Measurements from ENCODE around the gene TUBGCP2.
"Not testable (repeated sequence)": the region's sequence is repeated elsewhere in the genome, so short reads cannot be mapped to it uniquely, and the experiment has no call there.

Gene TUBGCP2

DNA sequence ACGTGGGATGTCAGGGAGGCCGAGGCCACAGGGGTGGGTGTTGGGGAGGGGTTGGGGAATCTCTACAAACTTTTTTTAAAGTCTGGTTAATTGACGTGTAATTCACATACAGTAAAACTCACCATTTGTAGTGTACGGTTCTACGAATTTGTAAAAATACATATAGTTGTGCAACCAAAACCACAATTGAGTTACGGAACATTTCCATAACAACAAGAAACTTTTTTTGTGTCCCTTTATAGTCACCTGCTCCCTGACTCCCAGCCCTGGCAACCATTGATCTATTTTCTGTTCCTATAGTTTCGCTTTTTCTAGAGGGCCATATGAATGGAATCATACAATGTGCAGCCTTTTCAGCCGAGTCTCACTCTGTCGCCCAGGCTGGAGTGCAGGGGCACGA lies 73.9 kb downstream of the TUBGCP2 start:
- H3K9me3 ChIP-seq (ENCODE audit: control insufficient read depth in 5 of 5, low read length in 5 of 5); H3K9ac ChIP-seq (ENCODE audit: low read length in 5 of 5); H3K27ac ChIP-seq (ENCODE audit: low read depth, low read length); H3K36me3 ChIP-seq (ENCODE audit: control insufficient read depth in 5 of 5, insufficient read depth in 5 of 5, low read length in 5 of 5): not testable (repeated sequence)
- H3K4me3 ChIP-seq (ENCODE audit: low read depth in 1 of 5, low read length in 5 of 5), result peak overlapping the region in 1 of 5 donors; percentile 40
- H3K27me3 ChIP-seq (ENCODE audit: control insufficient read depth in 5 of 5, insufficient read depth in 4 of 5, low read length in 5 of 5), result peaks cover 26 to 58% (median 48%) of the 10 kb centered on the region in 5 donors
- H3K4me1 ChIP-seq (ENCODE audit: control insufficient read depth in 5 of 5, insufficient read depth in 5 of 5, low read length in 5 of 5), result peaks cover 0 to 24% (median 11%) of the 10 kb centered on the region in 5 donors

DNA sequence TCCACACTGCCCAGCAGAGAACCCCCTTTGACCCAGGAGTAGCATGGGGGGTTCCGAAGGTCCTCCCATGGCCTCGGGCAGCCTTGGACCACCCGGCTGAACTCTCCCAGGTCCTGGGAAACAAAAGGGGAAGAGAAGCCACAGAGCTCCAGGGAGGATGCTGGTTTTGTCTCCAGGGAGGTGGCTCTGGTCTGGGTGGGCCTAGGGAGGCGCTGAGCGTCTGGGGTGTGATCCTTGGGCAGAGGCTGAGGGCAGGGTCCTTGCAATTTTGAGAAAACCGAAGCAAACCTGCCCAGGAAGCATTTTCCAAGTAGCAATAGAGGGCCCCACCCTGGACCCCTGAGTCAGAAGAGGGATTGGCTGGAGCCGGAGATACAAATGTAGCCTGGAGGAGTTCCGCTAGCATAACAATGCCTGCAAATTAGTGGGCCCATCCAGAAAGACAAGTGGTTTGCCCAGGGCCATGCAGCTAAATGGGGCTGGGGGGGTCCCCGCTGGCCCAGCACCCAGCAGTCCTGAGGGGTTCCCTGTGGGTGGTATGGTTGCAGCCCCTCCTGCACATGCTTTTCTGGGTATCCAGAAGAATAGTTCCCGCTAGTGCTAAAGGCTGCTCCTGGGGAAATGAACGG lies 76.6 kb downstream of the TUBGCP2 start:
- H3K4me1 ChIP-seq (ENCODE audit: control insufficient read depth in 5 of 5, insufficient read depth in 5 of 5, low read length in 5 of 5), result peaks cover 0 to 12% (median 5%) of the 10 kb centered on the region in 5 donors
- no peak overlapping the region for H3K9ac ChIP-seq (ENCODE audit: low read length in 5 of 5)
- H3K27ac ChIP-seq (ENCODE audit: low read depth, low read length), result no peak overlapping the region
- no peaks in the 10 kb centered on the region for H3K9me3 ChIP-seq (ENCODE audit: control insufficient read depth in 5 of 5, low read length in 5 of 5)
- H3K36me3 ChIP-seq (ENCODE audit: control insufficient read depth in 5 of 5, insufficient read depth in 5 of 5, low read length in 5 of 5), result no peaks in the 10 kb centered on the region
- H3K4me3 ChIP-seq (ENCODE audit: low read depth in 1 of 5, low read length in 5 of 5), result no peak overlapping the region
- H3K27me3 ChIP-seq (ENCODE audit: control insufficient read depth in 5 of 5, insufficient read depth in 4 of 5, low read length in 5 of 5), result peaks cover 30 to 51% (median 37%) of the 10 kb centered on the region in 5 donors

DNA sequence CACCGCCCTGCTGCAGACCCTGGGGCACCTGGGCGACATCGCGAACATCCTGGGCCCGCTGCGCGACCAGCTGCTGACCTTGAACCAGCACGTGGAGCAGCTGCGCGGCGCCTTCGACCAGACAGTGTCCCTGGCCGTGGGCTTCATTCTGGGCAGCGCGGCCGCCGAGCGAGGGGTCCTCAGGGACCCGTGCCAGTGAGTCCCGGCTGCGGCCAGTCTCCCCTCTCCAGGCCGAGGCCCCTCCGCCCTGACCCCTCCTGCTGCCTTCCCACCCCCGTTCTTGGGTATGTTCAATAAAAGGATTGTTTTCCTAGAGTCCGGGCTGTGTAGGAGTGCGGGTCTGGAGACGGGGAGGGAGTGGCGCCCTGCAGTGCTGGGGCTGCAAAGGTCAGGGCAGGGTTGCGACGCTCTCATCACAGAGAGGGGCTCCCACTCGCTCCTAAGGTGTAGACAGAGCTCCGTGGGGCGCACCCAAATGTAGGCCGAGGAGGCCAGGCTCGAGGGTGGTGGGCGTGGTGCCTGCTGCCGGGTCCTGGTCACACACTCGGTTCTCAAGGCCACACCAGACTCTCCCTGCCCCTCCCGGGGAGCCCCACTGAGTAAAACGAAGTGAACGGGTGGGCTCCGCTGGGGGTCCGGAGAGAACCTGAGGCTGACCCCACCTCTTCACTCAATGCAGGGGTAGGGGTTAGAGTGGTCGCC lies 77.3 kb downstream of the TUBGCP2 start:
- Histone ChIP-seq H3K36me3 (ENCODE audit: control insufficient read depth in 5 of 5, insufficient read depth in 5 of 5, low read length in 5 of 5) (no peaks in the 10 kb centered on the region), H3K4me1 (ENCODE audit: control insufficient read depth in 5 of 5, insufficient read depth in 5 of 5, low read length in 5 of 5) (peaks cover 0 to 5% (median 0%) of the 10 kb centered on the region in 5 donors), H3K9me3 (ENCODE audit: control insufficient read depth in 5 of 5, low read length in 5 of 5) (no peaks in the 10 kb centered on the region), H3K27ac (ENCODE audit: low read depth, low read length) (no peak overlapping the region), H3K9ac (ENCODE audit: low read length in 5 of 5) (no peak overlapping the region), H3K4me3 (ENCODE audit: low read depth in 1 of 5, low read length in 5 of 5) (no peak overlapping the region), H3K27me3 (ENCODE audit: control insufficient read depth in 5 of 5, insufficient read depth in 4 of 5, low read length in 5 of 5) (peaks cover 30 to 53% (median 38%) of the 10 kb centered on the region in 5 donors)

DNA sequence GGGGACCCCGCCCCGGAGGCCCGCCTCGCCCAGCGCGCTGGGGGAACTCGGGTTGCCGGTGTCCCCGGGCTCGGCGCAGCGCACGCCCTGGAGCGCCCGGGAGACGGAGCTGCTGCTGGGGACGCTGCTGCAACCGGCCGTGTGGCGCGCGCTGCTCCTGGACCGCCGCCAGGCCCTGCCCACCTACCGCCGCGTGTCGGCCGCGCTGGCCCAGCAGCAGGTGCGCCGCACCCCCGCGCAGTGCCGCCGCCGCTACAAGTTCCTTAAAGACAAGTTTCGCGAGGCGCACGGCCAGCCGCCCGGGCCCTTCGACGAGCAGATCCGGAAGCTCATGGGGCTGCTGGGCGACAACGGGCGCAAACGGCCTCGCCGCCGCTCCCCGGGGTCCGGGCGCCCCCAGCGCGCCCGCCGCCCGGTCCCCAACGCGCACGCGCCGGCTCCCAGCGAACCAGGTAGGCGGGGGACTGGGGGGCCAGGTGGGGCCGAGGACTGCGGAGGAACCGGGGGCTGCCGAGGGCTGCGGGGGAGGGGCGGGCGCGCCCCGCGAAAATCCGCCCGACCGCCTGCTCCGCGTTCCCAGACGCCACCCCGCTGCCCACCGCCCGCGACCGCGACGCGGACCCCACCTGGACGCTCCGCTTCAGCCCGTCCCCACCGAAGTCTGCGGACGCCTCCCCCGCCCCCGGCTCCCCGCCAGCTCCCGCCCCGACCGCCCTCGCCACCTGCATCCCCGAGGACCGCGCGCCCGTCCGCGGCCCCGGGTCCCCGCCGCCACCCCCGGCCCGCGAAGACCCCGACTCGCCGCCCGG lies 78.1 kb downstream of the TUBGCP2 start:
- Histone ChIP-seq H3K27me3 (ENCODE audit: control insufficient read depth in 5 of 5, insufficient read depth in 4 of 5, low read length in 5 of 5) (peaks cover 26 to 56% (median 43%) of the 10 kb centered on the region in 5 donors), H3K9ac (ENCODE audit: low read length in 5 of 5) (no peak overlapping the region), H3K27ac (ENCODE audit: low read depth, low read length) (no peak overlapping the region), H3K36me3 (ENCODE audit: control insufficient read depth in 5 of 5, insufficient read depth in 5 of 5, low read length in 5 of 5) (no peaks in the 10 kb centered on the region), H3K4me3 (ENCODE audit: low read depth in 1 of 5, low read length in 5 of 5) (peak overlapping the region in 1 of 5 donors; percentile 34), H3K9me3 (ENCODE audit: control insufficient read depth in 5 of 5, low read length in 5 of 5) (no peaks in the 10 kb centered on the region), H3K4me1 (ENCODE audit: control insufficient read depth in 5 of 5, insufficient read depth in 5 of 5, low read length in 5 of 5) (peaks cover 0 to 3% (median 0%) of the 10 kb centered on the region in 5 donors)

DNA sequence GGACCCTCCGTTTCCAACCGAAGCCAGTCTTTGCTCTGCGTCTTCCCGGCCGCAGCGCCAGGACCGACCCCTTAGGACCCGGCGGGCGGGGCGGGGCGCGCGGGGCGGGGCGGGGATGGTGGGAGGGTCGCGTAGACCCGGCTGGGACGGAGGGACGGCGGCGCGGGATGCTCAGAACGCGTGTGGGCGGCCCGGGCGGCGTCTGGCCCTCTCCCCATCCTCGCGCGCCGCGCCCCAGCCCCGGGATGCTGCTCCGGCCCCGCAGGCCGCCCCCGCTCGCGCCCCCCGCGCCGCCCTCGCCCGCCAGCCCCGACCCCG lies 78.7 kb downstream of the TUBGCP2 start, which contains the start of gene UTF1:
TSS of gene UTF1 (plus strand) at position 174 of the 318 bp plus-strand sequence. CDS start at position 246, 72 bp downstream.
- Histone ChIP-seq H3K4me3 (ENCODE audit: low read depth in 1 of 5, low read length in 5 of 5) (peak within 1 kb of the TSS in 1 of 5 donors; percentile 34), H3K9me3 (ENCODE audit: control insufficient read depth in 5 of 5, low read length in 5 of 5) (no peaks in the 10 kb centered on the region), H3K27ac (ENCODE audit: low read depth, low read length) (no peak within 1 kb of the TSS), H3K4me1 (ENCODE audit: control insufficient read depth in 5 of 5, insufficient read depth in 5 of 5, low read length in 5 of 5) (peaks cover 0 to 3% (median 0%) of the 10 kb centered on the region in 5 donors), H3K36me3 (ENCODE audit: control insufficient read depth in 5 of 5, insufficient read depth in 5 of 5, low read length in 5 of 5) (no peaks in the 10 kb centered on the region), H3K27me3 (ENCODE audit: control insufficient read depth in 5 of 5, insufficient read depth in 4 of 5, low read length in 5 of 5) (peaks cover 26 to 62% (median 49%) of the 10 kb centered on the region in 5 donors), H3K9ac (ENCODE audit: low read length in 5 of 5) (no peak within 1 kb of the TSS)

DNA sequence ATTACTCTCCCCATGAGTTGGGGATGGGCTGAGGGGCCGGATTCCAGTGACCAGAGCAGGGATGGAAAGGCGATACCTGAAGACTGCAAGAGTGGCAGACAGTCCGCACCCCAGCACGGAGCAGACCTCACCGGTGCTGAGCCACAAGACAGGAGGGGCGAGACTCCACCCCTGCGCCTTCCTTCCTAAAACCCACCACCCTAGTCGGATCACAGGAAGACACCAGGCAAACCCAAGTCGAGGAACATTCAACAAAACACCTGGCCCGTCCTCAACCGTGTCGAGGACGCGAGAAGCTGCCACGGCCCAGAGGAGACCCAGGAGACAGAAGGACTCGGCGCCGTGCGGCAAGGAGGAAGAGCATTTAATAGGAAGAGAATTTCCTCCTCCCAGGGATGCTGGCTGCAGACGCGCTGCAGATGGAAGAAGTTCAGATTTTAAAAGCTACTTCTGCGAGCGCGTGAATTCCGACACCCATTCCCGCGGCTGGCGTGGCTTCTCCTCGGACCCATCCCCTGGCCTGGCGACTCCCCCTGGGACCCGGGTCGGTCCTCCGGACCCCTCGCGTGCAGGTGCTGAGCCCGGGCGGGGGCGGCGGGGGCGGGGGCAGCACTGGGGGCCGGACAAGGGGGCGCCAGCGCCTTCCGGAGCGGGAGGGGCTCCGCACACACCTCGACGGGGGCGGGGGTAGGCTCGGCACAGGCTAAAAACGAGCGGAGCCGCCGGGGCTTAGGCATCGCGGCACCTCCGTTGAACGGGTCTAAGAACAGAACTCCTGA lies 79.2 kb downstream of the TUBGCP2 start:
- Histone ChIP-seq H3K27ac (ENCODE audit: low read depth, low read length) (no peak overlapping the region), H3K4me3 (ENCODE audit: low read depth in 1 of 5, low read length in 5 of 5) (no peak overlapping the region), H3K27me3 (ENCODE audit: control insufficient read depth in 5 of 5, insufficient read depth in 4 of 5, low read length in 5 of 5) (peaks cover 26 to 63% (median 51%) of the 10 kb centered on the region in 5 donors), H3K36me3 (ENCODE audit: control insufficient read depth in 5 of 5, insufficient read depth in 5 of 5, low read length in 5 of 5) (no peaks in the 10 kb centered on the region), H3K9me3 (ENCODE audit: control insufficient read depth in 5 of 5, low read length in 5 of 5) (no peaks in the 10 kb centered on the region), H3K9ac (ENCODE audit: low read length in 5 of 5) (no peak overlapping the region), H3K4me1 (ENCODE audit: control insufficient read depth in 5 of 5, insufficient read depth in 5 of 5, low read length in 5 of 5) (peaks cover 0 to 3% (median 0%) of the 10 kb centered on the region in 5 donors)
